ENCODE data around the gene PTCD1. TPM values are rescaled to one million over a fixed set of nuclear protein-coding genes. Genes with fewer than 3 reads are reported as not detected.

Gene PTCD1
- total and polyA plus RNA-seq, 2 experiments from 2014 or later: 12.2 to 13.4 TPM

DNA sequence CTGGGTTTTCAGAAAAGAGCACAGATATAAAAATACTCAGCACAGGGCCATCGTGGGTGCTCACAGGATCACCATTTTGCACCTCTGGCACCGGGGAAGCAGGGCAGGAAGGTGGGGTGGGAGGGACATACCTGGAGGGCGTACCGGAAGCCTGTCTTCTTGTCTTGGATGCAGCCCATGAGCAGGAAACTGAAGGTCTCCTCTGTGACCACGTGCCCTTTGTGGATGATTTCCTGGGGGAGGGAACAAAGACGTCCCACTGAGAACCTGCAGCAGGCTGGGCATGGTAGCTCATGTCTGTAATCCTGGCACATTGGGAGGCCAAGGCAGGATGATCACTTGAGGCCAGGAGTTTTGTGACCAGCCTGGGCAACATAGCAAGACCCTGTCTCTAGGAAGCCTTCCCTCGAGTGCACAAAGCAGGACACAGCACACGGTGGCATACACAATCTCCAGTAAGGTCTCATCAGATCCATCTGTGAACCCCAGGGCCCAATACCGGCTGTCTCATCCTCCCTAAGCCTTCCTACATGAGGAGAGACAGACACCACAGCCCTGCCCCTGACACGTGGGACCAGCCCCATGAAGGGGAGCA is 9.5 kb downstream of the PTCD1 start:
- H3K4me1 ChIP-seq (ENCODE audit: insufficient read depth): no peaks in the 10 kb centered on the region
- H3K27me3 ChIP-seq (ENCODE audit: insufficient read depth): no peaks in the 10 kb centered on the region
- no peak overlapping the region for H2AFZ ChIP-seq
- ATAC-seq: no peak
- no peaks in the 10 kb centered on the region for H3K4me1 Mint-ChIP-seq
- H3K4me3 ChIP-seq: no peak overlapping the region
- peaks cover 10% of the 10 kb centered on the region for H3K36me3 ChIP-seq (ENCODE audit: insufficient read depth)
- no peaks in the 10 kb centered on the region for H3F3A ChIP-seq (replicated peaks; ENCODE audit: low read depth)
- peaks cover 2% of the 10 kb centered on the region; the same call in 1 of the 3 replicates for H3K9me3 Mint-ChIP-seq
- H3K9me2 ChIP-seq (ENCODE audit: insufficient read depth): no peaks in the 10 kb centered on the region
- no peaks in the 10 kb centered on the region for H3K79me2 ChIP-seq (replicated peaks; ENCODE audit: insufficient read depth)
- no peak overlapping the region for H3K4me2 ChIP-seq
- H3K27ac Mint-ChIP-seq: no peak overlapping the region
- TF ChIP-seq CREB1 (CRISPR knock-in tag; IDR thresholded peaks at IDR 0.05; ENCODE audit: low read depth) (no peak), POLR2AphosphoS5 (IDR thresholded peaks at IDR 0.05; ENCODE audit: low read depth) (no peak), EZH2 (IDR thresholded peaks at IDR 0.05; ENCODE audit: low read depth, unreplicated experiment) (no peak), JUNB (IDR thresholded peaks at IDR 0.05; ENCODE audit: unreplicated experiment) (no peak), EZH2phosphoT487 (IDR thresholded peaks at IDR 0.05; ENCODE audit: unreplicated experiment) (no peak)
- TF ChIP-seq, protein P1, sequence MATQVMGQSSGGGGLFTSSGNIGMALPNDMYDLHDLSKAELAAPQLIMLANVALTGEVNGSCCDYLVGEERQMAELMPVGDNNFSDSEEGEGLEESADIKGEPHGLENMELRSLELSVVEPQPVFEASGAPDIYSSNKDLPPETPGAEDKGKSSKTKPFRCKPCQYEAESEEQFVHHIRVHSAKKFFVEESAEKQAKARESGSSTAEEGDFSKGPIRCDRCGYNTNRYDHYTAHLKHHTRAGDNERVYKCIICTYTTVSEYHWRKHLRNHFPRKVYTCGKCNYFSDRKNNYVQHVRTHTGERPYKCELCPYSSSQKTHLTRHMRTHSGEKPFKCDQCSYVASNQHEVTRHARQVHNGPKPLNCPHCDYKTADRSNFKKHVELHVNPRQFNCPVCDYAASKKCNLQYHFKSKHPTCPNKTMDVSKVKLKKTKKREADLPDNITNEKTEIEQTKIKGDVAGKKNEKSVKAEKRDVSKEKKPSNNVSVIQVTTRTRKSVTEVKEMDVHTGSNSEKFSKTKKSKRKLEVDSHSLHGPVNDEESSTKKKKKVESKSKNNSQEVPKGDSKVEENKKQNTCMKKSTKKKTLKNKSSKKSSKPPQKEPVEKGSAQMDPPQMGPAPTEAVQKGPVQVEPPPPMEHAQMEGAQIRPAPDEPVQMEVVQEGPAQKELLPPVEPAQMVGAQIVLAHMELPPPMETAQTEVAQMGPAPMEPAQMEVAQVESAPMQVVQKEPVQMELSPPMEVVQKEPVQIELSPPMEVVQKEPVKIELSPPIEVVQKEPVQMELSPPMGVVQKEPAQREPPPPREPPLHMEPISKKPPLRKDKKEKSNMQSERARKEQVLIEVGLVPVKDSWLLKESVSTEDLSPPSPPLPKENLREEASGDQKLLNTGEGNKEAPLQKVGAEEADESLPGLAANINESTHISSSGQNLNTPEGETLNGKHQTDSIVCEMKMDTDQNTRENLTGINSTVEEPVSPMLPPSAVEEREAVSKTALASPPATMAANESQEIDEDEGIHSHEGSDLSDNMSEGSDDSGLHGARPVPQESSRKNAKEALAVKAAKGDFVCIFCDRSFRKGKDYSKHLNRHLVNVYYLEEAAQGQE (IDR thresholded peaks at IDR 0.05; ENCODE audit: unreplicated experiment): no peak
- TF ChIP-seq, protein P2, sequence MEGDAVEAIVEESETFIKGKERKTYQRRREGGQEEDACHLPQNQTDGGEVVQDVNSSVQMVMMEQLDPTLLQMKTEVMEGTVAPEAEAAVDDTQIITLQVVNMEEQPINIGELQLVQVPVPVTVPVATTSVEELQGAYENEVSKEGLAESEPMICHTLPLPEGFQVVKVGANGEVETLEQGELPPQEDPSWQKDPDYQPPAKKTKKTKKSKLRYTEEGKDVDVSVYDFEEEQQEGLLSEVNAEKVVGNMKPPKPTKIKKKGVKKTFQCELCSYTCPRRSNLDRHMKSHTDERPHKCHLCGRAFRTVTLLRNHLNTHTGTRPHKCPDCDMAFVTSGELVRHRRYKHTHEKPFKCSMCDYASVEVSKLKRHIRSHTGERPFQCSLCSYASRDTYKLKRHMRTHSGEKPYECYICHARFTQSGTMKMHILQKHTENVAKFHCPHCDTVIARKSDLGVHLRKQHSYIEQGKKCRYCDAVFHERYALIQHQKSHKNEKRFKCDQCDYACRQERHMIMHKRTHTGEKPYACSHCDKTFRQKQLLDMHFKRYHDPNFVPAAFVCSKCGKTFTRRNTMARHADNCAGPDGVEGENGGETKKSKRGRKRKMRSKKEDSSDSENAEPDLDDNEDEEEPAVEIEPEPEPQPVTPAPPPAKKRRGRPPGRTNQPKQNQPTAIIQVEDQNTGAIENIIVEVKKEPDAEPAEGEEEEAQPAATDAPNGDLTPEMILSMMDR (conservative IDR thresholded peaks at IDR 0.05; ENCODE audit: low read depth in 2 of 2): no peak
- no peak overlapping the region for H3K4me3 Mint-ChIP-seq
- DNase-seq (ENCODE audit: low spot score): no peak
- H3K27me3 Mint-ChIP-seq (ENCODE audit: insufficient read depth, low read depth, poor library complexity): peaks cover 2% of the 10 kb centered on the region
- H3K27ac ChIP-seq (ENCODE audit: low read depth): no peak overlapping the region
- H3K36me3 Mint-ChIP-seq (ENCODE audit: low read depth): peaks cover 75% of the 10 kb centered on the region
- no peaks in the 10 kb centered on the region; the same call in 1 of the 2 replicates for H4K20me1 ChIP-seq (replicated peaks; ENCODE audit: insufficient read depth)

DNA sequence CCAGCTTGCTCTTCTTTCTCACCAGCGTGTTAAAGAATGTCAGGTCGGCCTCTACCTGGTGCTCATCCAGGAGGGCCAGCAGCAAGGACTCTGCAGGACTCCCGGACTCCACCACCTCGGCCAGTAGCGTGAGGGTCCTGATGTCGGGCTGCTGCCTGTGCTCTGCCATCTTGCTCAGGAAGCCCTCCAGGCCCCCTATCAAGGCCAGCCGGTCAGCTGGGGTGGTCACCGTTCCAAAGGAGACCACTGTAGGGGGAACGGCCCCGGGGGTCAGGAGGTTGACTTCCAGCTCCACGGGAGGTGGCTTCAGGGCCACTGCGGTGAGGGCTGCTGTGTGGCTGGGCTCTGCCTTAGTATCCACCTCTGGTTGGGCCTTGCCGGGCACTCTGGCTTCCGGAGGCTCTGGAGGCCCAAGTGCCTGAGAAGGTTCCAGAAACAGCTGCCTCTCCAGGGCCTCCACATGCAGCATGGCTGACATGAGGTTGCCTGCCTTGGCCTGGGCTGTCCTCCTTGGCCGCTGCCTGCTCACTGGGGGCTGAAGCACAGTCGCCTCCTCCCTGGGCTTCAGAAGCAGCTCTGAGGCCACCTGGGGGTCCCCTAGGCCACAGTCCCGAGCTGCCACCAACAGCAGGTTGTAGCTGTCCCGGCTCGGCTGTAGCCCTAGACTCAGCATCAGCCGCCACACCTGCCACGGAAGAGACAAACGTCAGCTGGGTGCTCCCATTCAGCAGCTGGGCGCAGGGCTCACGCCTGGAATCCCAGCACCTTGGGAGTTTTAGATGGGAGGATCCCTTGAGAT is 13.5 kb downstream of the PTCD1 start:
- Histone ChIP-seq H3K4me2 (no peak overlapping the region), H3F3A (replicated peaks; ENCODE audit: low read depth) (peaks cover 8% of the 10 kb centered on the region)
- TF ChIP-seq CREB1 (CRISPR knock-in tag; IDR thresholded peaks at IDR 0.05; ENCODE audit: low read depth): no peak
- TF ChIP-seq ZNF114 (CRISPR knock-in tag; IDR thresholded peaks at IDR 0.05): no peak
- TF ChIP-seq, protein P2 (conservative IDR thresholded peaks at IDR 0.05; ENCODE audit: low read depth in 2 of 2): no peak
- no peak for TF ChIP-seq ZNF331 (CRISPR knock-in tag; IDR thresholded peaks at IDR 0.05; ENCODE audit: low read depth)
- no peak for TF ChIP-seq EZH2 (IDR thresholded peaks at IDR 0.05; ENCODE audit: low read depth, unreplicated experiment)
- TF ChIP-seq, protein P3, sequence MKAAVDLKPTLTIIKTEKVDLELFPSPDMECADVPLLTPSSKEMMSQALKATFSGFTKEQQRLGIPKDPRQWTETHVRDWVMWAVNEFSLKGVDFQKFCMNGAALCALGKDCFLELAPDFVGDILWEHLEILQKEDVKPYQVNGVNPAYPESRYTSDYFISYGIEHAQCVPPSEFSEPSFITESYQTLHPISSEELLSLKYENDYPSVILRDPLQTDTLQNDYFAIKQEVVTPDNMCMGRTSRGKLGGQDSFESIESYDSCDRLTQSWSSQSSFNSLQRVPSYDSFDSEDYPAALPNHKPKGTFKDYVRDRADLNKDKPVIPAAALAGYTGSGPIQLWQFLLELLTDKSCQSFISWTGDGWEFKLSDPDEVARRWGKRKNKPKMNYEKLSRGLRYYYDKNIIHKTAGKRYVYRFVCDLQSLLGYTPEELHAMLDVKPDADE (IDR thresholded peaks at IDR 0.05): no peak
- no peak for TF ChIP-seq EZH2phosphoT487 (IDR thresholded peaks at IDR 0.05; ENCODE audit: unreplicated experiment)
- no peak for TF ChIP-seq JUNB (IDR thresholded peaks at IDR 0.05; ENCODE audit: unreplicated experiment)
- TF ChIP-seq POLR2AphosphoS5 (IDR thresholded peaks at IDR 0.05; ENCODE audit: low read depth): no peak
- TF ChIP-seq NANOG (IDR thresholded peaks at IDR 0.05; ENCODE audit: borderline replicate concordance): no peak
- TF ChIP-seq STAT1 (IDR thresholded peaks at IDR 0.05; ENCODE audit: unreplicated experiment): no peak

More for the DNA sequence above, 13.5 kb downstream of the PTCD1 start:
- no peak overlapping the region for H3K4me3 ChIP-seq
- H3K4me1 ChIP-seq (ENCODE audit: insufficient read depth): peaks cover 8% of the 10 kb centered on the region
- no peaks in the 10 kb centered on the region; the same call in 1 of the 2 replicates for H3K79me2 ChIP-seq (replicated peaks; ENCODE audit: insufficient read depth)
- Mint-ChIP-seq H3K9me3 (peaks cover 2% of the 10 kb centered on the region; the same call in 1 of the 3 replicates), H3K27ac (no peak overlapping the region), H3K4me1 (peaks cover 11% of the 10 kb centered on the region), H3K4me3 (no peak overlapping the region), H3K27me3 (ENCODE audit: insufficient read depth, low read depth, poor library complexity) (peaks cover 13% of the 10 kb centered on the region), H3K36me3 (ENCODE audit: low read depth) (peaks cover 78% of the 10 kb centered on the region)
- no peak overlapping the region for H3K27ac ChIP-seq (ENCODE audit: low read depth)
- no peaks in the 10 kb centered on the region; the same call in none of the 2 replicates for H4K20me1 ChIP-seq (replicated peaks; ENCODE audit: insufficient read depth)
- no peak overlapping the region for H2AFZ ChIP-seq
- ATAC-seq: no peak
- DNase-seq (ENCODE audit: low spot score): no peak
- no peaks in the 10 kb centered on the region for H3K27me3 ChIP-seq (ENCODE audit: insufficient read depth)
- H3K9me2 ChIP-seq (ENCODE audit: insufficient read depth): no peaks in the 10 kb centered on the region
- H3K36me3 ChIP-seq (ENCODE audit: insufficient read depth): peaks cover 5% of the 10 kb centered on the region; the same call in 1 of the 2 replicates

Measured in GM23338 (cell line).